DOHH2 (cell line): ENCODE data around the gene CCDC182.

ENCODE experiments used
- CTCF ChIP-seq: fragments of 200-600 bp; sonication (generic); IDR thresholded peaks from one replicate; pipeline ENCODE4 v1.5.1; 2014; ENCODE audit warnings: antibody characterized with exemption, mild to moderate bottlenecking, low read depth, low read length; ENCODE audit not compliant: poor library complexity, severe bottlenecking
- EZH2phosphoT487 ChIP-seq: fragments of 200-600 bp; sonication (generic); IDR thresholded peaks from 2 replicates; pipeline ENCODE4 v1.6.1; 2017; ENCODE audit warnings: borderline replicate concordance, mild to moderate bottlenecking, antibody characterized with exemption, low read length, moderate library complexity, mixed read lengths

- TF ChIP-seq CTCF (no peak), EZH2phosphoT487 (no peak)
These were observed 47.9 kb downstream of the CCDC182 start for GRCh38 chr17:57697197-57697596.
